Umbilical cord (tissue), 2 donors: ENCODE data around the gene PLSCR4. TPM values are rescaled to one million over a fixed set of nuclear protein-coding genes. Genes with fewer than 3 reads are reported as not detected.

ENCODE experiments used
- DNase-seq: peaks from one replicate; pipeline ENCODE4 v3.0.0-alpha.2; 2015; ENCODE audit warnings: low spot score
- total RNA-seq: library from RNA; depleted of rRNA; stranded (reverse); fragments of >200 nt; gene quantifications from one replicate; pipeline ENCODE4 v1.2.3, GENCODE V29; 2014; ENCODE audit warnings: low replicate concordance; ENCODE audit not compliant: insufficient read depth

The PLSCR4 gene
- total RNA-seq, 1 donor from 2014 or later, result 77.8 TPM

DNA sequence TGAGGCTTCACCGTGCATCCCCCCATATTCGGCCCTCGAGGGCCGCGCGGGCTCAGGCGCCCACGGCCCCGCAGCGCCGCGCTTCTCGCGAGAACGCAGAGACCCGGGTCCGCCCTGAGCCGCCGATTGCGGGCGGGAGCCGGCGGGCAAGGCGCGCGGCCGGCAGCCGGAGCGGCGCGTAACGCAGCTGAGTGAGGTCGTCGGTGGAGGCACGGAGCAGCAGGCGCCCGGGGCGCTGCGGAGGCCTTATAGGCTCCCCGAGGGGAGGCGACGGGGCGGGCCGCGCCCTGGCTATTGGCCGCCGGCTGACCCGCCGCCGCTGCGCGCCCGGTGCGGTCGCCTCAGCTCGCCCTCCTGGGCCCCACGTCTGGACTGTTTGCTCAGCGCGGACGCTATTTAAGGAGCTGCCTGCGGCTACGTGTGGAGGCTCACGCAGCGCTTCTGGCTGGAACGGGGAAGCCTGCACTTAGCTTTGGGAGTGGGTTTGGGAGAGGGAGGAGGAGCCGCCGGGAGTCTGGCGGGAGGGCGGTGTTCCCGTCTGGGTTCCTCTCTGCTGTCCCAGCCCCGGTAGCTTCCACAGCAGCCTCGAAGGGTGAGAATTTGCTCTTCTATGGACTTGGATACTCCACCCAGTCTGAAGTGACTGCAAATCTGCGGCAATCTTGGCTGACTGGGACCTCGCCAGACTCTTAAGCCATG lies 89.8 kb downstream of the PLSCR4 start, which contains the start of gene PLOD2:
PLOD2 (minus strand) TSS at position 221 of the 699 bp plus-strand sequence; CDS start at position 26, 195 bp downstream.
- peak; percentile 96 for DNase-seq

DNA sequence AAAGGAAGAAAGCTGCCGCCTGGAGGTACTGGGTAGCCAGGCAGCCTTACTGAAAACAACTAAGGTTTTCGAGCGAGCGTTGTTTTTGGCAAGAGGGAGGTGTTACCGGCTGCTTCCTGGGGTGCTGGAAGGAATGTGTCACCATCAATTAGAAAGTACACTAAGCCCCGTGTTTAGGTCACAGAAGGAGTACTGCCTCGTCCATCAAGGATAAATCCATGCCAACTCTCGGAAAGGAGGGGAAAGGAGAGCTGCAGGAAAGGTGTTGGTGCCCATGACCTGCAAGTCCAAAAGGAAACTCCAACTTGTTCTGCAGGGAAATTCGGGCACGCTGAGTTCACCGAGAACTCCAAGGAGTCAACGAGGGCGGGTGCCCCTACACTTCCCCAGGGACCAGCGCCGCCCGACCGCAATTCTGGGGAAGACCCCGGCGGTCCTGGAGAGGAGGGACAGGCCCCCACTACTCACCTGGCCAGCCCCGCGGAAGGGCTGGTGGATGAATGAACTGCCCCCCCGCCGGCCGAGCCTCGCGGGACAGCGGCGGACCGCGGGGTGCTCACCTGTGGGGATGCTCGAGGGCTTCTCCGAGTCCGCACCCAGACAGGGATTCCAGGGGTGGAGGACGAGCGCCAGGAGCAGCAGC lies 90.5 kb downstream of the PLSCR4 start:
- DNase-seq, result peak; percentile 83

DNA sequence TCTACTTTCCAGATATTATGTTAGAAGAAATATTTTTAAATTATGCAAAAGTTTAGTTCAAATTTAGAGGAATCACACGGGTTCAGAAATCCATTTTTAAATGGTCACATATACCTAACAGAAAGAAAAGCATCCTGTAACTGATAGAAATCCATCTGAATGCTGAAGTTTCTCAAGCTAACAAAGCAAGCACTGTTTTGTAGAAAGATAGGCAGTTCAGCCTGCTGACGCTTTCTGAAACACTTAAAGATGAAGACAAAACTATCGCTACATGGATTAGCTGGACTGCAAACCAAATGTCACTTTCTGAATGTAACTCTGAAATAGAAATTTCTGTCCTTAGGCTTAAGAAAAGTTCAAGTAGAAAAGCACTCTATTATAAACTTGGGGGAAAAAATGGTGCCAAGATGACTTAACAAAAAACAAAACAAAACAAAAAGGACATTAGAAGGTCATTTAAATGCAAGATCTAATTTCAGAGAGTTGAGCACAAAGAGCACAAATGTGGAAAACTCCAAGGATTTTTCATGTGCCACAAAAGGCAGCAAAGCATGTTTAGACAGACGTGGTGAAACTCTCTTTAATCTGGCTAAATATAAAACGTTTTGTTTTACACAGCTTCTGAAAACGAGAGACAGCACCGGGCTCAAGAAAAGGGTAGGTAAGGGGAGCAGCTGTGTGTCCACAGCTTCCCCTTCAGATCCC lies 91.1 kb downstream of the PLSCR4 start:
- DNase-seq, result no peak

DNA sequence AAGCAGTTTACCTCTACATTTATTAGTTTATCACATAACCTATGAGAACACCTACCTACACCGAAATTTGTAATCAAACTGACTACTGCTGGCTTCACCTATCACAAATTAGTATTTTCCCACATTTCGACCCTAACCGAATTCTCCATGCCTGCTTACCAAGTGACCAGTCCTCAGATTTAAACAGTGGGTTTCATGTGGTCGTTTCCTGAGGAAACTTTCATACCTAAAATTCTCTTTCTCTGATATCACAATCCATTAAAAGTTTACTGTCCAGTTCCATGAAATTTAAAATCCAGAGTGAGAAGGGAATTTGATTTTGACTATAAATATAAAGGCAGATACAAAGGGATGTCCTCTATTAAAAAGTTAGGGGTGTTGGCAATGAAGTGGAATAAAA lies 91.9 kb downstream of the PLSCR4 start:
- no peak for DNase-seq

DNA sequence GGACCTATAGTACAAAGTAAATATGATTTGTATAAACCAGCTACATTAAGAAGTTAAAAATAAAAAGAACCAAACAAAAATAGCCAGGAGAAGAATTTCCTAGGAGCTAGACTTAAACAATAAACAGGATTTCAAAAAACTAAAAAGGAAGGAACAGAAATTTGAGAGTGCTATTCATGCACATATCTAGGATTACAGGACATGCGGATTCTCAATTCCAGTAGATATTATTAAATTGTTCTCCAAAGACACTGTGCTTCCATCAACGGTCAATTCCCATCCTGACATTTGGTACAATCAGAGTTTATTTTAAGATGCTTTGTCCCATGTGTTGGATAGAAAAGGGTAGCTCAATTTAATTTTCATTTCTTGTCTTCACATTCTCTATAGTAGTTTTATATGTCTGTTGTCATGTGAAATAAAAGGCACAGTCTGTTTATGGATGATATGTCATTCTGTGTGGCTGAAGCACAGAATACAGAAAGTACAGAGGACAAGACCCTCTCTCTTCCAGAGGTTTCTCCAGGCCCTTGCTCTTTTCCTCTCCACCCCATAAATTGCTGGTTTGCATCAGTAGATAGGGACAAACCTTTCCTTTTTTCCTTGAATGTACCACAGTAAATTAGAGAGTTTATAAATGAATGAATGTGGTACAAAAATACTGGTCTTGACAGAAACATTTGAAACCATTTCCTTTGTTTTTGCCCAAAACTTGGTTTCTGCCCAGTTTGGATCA lies 93.4 kb downstream of the PLSCR4 start:
- DNase-seq, result no peak

DNA sequence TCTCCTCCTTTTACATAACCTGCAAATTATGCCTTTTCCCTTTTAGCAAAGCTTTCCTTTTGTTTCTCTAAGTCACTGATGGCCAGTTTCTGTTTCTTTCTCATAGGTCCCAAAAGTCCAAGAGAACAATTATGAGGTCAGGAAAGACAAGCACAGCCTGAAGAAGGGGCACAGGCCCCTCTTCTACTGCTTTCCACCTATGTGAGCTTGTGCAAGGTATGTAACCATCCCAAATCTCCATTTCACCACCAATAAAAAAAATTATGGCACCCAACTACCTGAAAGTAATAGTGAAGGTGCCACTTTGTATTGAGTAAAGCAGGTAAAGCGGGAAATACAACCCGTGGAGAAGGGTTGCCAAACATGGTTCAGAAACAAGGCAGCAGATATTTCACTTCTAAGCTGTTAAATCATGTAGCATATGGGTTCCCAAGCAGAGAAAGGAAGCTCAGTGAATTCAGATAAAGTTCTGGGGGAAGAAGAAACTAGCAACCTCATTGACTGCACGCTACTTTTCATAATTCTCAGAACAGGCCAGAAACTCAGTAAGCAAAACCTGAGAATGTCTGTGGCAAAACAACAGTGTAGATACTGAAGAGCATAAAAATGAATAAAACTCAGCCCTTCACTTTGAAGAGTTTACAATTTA lies 94.1 kb downstream of the PLSCR4 start:
- peak; percentile 49 for DNase-seq

DNA sequence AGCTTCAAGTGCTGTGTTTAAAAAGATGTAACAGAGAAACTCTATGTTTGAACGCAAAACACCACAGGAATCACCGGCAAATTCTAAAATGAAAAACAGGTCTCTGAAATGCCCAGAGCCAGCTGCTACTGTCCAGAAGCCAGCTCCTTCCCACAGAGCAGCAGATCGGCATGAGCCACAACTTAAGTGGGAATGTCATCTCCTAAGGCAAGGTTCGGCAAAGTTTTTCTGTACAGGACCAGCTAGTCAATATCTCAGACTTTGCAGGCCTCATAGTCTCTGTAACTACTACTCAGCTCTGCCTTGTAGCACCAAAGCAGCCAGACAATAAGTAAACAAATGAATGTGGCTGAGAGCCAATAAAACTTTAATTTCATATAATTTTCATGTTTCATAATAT lies 94.8 kb downstream of the PLSCR4 start:
- DNase-seq, result no peak

DNA sequence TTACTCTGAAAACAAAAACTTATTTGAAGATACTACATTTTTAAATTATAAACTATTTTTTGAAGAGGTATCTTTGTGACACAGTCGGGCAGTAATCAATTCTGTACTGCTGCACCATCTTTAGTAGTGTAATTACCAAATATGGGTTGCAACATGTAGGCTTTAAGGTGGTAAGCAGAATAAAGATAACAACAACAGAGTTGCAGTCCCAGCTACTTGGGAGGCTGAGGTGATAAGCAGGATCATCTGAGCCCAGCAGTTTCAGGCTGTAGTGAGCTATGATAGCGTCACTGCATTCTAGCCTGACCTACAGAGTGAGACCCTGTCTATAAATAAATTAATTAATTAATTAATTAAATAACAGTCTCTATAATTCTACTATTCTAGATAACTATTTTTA lies 95.9 kb downstream of the PLSCR4 start:
- DNase-seq, result no peak

DNA sequence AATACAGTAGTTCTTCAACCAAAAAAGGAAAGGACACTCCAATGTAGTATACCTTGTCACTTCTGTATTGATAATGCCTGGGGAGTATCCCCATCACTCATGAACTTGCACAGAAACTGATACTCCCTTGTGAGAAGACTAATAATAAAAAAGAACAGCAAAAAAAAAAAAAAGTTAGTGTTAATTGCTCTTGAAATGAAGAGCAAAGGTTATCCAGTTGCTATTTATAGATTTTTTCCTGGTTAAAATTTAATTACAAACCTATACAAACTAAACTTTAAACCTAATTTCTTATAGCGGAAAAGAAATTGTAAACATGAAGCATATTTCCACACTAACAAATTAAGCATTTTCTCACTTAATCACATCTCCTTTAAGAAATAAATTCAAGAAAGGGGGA lies 96.6 kb downstream of the PLSCR4 start:
- no peak for DNase-seq

DNA sequence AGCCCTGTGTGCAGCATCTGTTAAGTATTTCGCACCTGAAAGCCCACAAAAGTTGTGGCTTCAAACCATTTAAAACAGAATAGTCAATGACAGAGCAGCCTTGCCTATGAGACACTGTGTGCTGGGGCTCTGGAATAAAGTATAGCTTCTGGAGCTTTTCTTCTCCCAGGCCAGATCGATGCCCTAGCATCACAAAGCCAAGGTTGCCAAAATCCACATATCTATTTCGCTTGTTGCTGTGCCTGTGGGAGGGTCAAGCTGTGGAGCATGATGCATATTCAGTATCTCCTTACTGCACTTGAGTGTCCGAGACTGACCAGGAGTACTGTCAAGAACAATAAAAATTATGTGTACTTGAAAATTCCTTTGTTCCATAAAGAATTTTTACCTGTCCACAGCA lies 97.5 kb downstream of the PLSCR4 start:
- no peak for DNase-seq

DNA sequence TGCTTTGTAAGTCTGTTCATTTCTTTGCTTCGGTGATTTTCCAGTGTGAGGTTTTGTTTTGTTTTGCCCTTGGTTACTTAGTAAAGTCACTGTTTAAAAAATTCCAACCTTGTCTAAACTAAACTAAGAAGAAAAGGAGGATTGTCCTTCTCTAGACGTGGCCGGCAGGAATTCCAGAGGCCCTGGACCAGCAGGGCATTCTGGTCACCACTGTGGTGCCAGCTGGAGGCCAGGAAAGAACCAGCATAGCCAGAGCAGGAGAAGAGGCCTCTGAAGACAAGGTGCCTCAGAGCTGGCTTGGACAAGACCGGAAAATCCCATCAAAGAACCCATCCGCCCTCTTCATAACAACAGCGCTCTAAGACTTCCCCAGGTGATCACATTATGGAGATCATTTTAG lies 98.1 kb downstream of the PLSCR4 start:
- no peak for DNase-seq

DNA sequence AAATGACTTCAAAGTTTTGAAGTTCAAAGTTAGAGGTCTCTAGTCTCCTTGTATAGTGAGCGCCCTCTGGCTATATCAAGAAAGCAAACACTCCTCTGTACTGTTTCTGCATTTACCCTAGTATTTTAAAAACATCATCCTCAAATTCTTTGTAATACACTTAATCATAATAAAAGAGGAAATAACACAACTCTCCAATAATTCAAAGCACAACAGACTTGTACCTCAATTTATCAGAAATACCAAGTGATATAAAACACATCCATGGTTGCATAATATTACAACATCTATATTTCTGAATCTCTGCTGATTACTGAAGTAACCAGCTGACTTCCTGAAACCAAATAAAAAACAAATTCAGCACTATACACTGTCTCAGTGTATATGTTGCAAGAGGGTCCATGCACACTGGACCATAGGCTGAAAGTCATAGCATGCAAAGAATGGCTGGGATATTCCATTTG lies 102.4 kb downstream of the PLSCR4 start:
- peak; percentile 47 for DNase-seq

DNA sequence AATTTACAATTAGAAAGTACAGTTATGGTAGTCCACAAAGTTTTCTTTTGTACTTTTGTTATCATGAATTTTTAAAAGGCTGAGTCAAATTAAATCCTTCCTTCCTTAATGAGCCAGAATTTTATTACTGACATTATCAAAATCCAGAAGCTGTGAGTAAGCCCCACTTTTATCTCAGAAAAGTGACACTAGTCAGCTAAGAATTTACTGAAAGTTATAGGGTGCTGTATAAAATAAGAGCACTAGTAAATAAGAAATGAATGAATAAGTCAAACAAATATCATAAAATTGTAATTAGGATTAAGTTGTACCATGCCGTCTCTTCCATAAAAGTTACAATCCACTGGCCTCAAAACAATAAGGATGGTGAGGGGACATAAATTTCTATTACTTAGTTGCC lies 105.3 kb downstream of the PLSCR4 start:
- DNase-seq, result peak; percentile 38

DNA sequence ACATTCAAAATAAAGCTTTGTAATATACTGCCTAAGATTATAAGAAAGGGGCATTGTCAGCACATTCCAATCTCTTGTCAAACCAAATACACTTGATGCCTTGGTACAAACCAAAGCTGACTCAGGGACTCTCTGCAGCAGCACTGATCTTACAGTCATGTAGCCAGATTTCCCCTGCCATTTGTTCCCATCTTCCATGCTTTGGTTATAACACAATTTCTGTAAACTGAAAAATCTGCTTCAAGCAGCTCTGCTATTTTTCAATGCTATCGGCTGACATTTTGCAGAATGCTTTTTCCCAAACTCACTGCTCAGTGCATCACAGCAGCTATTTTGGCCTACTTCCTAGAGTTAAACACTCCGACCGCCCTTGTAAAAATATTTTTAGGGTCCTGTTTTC lies 108.1 kb downstream of the PLSCR4 start:
- DNase-seq, result peak; percentile 96

Other genes starting within 250 kb of the PLSCR4 start
- gene PLOD2, start 89.9 kb downstream of the PLSCR4 start, total RNA-seq, result 513 TPM
- gene PLSCR2, start 218.5 kb upstream of the PLSCR4 start, total RNA-seq, result not detected